SIG-M5 treated with dmso at 0.1 percent for 504 hours (cell line): ENCODE measurements around the gene ZMIZ2.

Experiments
- DNase-seq: peaks from one replicate; lab custom pipeline; 2025; ENCODE audit not compliant: unreplicated experiment; lab: John Stamatoyannopoulos, UW

The ZMIZ2 gene

DNA sequence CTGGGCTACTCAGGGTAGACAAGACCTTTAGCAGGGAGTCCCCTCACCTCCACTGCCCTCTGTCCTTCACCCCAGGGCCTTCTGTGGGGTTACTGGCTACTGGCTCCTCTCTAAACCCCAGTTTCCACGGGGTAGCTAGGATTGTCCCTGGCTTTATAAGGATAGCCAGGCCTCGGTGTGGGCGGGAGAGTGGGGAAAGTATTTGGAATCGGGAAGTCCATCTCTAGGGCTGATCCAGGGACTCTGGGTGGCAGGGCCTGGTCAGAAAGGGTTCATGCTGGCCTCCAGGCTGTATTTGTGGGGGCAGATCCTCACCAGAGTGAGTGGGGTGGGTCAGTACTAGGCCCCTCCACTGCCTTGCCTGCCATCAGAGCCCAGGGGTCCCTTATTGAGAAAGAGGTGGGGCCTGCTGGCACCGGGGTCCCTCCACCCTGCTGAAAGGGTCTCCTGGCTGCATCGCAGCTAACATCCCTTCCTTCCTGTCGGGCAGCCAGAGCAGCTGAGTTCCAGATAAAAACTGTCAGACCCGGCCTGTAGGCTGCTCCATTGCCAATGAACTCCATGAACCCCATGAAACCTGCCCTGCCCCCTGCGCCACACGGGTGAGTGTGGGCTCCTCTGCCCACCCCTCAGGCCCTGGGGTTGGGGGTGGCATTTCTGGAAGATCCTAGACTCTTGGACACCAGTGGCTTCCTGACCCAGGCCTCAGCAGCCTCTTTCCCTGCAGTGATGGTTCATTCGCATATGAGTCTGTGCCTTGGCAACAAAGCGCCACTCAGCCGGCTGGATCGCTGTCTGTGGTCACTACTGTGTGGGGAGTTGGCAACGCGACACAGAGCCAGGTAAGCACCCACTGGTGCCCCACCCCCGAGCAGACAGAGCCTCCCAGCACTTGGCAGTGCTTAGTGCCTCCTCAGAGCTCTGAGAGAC, 7.3 kb downstream of the ZMIZ2 start:
- DNase-seq, result no peak

DNA sequence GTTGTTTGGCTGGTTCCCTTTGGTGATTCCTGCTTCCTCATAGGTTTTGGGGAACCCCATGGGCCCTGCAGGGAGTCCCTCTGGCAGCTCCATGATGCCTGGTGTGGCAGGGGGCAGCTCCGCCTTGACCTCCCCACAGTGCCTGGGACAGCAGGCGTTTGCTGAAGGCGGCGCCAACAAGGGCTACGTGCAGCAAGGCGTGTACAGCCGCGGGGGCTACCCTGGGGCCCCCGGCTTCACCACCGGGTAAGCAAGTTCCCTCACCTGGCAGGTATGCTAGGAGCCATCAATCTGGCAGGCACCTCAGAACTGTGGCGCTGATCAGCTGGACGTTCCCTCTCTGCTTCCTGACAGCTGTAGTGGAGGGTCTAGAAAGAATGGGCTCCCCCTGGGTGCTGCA, 8.3 kb downstream of the ZMIZ2 start:
- DNase-seq, result no peak

DNA sequence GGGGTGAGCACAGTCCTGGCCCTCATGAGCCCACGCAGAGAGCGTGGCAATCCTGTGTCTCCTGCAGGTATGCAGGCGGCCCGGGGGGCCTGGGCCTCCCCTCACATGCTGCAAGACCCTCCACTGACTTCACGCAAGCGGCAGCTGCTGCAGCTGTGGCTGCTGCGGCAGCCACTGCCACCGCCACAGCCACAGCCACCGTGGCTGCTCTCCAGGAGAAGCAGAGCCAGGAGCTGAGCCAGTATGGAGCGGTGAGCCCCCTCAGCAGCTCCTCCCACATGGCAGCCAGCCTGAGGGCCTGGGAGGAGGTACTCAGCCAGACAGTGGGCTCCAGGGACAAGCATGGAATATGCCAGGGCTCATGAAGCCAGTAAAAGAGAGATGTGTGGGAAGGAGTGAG, 8.7 kb downstream of the ZMIZ2 start:
- no peak for DNase-seq

DNA sequence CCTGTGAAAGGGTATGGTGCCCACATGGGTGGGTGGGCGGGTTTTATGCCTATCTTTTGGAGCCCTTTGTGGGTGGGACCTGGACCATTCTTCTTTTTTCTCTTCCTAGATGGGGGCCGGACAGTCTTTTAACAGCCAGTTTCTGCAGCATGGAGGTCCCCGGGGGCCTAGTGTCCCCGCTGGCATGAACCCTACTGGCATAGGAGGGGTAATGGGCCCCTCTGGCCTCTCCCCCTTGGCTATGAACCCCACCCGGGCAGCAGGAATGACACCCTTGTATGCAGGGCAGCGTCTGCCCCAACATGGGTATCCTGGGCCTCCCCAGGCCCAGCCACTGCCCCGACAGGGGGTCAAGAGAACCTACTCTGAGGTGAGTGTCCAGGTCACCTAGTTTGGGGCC, 9.1 kb downstream of the ZMIZ2 start:
- no peak for DNase-seq

DNA sequence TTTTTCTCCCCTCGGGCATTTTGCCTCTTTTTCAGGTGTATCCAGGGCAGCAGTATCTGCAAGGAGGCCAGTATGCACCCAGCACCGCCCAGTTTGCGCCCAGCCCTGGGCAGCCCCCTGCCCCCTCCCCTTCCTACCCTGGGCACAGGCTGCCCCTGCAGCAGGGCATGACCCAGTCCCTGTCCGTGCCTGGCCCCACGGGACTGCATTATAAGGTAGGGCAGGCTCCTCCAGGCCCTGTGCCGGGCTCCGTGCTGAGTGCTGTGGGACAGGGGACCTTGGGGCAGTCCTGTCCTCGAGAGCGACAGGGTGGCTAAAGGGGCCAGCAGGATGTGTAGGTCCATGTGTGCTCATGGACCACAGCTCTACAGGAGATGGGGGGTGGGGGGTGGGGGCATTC, 10.6 kb downstream of the ZMIZ2 start:
- DNase-seq, result no peak

DNA sequence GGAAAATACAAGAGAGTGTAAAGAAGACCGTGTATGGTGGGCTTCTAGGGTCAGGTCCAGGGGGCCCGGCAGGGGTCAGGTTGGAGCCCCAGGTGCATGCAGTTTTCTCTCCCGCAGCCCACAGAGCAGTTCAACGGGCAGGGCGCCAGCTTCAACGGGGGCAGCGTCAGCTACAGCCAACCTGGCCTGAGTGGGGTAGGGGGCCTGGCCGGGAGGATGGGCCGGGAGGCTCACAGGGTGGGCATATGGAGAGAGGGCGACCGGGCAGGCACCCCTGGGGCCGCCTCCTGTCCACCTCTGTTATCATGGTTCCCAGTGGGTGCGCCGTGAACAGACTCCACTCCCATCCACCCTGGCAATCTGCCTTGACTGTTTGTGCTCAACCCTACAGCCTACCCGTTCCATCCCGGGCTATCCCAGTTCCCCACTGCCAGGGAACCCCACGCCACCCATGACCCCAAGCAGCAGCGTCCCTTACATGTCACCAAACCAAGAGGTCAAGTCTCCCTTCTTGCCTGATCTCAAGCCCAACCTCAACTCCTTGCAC, 11.5 kb downstream of the ZMIZ2 start:
- no peak for DNase-seq

DNA sequence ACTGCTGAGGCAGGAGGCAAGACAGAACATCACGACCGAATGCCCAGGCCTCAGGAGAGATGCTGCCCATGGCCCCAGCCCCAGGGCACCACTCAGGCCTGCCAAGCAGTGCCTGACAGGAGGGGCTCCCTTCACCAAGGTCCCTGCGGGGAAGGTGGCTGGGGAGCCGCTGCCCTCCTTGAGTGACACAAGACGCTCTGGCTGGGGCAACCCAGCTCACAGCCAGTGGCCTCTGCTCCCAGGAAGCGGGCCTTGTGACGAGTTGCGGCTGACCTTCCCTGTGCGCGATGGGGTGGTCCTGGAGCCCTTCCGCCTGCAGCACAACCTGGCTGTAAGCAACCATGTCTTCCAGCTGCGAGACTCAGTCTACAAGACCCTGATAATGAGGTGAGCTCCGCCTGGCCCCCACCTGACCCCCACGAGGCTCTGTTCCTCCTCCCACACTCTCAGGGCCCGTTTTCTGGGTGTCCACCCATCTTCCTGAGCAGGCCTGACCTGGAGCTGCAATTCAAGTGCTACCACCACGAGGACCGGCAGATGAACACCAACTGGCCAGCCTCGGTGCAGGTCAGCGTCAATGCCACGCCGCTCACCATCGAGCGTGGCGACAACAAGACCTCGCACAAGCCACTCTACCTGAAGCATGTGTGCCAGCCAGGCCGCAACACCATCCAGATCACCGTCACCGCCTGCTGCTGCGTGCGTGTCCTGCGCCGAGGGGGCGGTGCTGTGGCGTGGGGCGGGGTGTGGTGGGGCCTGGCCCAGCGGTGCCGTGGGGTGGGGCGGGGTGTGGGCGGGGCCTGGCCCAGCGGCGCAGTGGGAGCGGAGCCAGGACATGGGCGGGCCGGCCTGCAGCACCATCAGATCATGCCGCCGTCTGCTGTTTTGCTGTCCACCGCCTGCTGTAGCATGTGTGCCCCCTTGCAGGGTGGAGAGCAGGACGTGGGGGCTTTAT, 12.8 kb downstream of the ZMIZ2 start:
- DNase-seq, result no peak

DNA sequence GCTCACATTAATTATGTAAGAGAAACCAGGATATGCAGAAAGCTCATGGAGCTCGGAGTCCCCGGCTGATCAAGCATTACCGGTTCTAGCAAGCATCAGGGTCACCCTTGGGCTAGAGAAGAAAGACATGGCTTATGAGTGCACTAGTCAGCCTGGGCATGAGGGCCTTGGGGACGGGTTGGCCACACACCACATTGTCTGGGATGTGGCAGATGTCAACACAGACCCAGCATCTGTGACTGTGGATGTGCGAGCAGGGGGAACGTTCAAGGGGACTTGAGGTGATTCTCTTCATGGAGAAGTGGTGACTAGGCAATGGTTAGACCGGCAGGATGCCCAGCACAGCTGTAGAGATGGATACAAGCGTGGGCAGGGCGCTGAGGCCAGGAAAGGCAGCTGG, 13.7 kb downstream of the ZMIZ2 start:
- DNase-seq, result no peak

DNA sequence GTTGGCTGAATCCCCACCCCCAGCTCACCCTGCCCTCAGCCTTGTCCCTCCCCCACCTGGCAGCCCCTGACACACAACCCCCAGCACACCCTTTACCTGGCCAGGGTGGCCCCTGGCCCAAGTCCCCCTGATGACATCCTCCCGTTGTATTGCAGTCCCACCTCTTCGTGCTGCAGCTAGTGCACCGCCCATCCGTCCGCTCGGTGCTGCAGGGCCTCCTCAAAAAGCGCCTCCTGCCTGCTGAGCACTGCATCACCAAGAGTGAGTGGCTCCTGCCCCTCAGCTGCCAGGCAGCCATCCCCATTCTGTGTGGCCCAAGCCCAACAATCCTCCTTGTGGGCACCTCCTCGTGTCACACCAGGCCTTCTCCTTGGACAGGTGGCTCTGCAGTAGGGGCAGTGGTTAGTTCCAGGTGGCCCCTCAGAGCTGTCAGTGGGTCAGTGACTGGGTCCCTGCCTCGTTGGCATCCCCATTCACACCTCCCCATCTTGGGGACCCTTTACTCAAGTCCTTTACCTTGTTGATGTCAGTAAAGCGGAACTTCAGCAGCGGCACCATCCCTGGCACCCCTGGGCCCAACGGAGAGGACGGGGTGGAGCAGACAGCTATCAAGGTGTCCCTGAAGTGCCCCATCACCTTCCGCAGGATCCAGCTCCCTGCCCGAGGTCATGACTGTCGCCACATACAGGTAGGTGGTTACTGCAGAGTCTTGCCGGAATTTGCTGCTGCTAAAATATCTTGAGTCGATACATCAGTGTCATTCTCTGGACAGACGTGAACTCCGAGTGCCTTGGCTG, 14.3 kb downstream of the ZMIZ2 start:
- DNase-seq, result no peak

DNA sequence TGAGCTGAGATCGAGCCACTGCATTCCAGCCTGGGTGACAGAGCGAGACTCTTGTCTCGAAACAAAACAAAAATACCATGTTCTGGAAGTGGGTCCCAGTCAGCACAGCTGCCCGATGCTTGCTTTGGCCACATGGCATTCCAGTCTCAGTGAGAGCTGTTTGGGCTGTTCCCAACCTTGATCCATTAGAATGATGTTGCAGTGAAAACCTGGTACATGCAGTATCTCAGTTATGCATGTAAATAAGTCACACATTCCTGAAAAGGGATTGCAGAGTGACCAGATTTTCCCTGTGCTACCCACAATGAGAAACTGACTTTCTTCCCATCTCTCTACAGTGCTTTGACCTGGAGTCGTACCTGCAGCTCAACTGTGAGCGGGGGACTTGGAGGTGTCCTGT, 15.4 kb downstream of the ZMIZ2 start:
- no peak for DNase-seq

DNA sequence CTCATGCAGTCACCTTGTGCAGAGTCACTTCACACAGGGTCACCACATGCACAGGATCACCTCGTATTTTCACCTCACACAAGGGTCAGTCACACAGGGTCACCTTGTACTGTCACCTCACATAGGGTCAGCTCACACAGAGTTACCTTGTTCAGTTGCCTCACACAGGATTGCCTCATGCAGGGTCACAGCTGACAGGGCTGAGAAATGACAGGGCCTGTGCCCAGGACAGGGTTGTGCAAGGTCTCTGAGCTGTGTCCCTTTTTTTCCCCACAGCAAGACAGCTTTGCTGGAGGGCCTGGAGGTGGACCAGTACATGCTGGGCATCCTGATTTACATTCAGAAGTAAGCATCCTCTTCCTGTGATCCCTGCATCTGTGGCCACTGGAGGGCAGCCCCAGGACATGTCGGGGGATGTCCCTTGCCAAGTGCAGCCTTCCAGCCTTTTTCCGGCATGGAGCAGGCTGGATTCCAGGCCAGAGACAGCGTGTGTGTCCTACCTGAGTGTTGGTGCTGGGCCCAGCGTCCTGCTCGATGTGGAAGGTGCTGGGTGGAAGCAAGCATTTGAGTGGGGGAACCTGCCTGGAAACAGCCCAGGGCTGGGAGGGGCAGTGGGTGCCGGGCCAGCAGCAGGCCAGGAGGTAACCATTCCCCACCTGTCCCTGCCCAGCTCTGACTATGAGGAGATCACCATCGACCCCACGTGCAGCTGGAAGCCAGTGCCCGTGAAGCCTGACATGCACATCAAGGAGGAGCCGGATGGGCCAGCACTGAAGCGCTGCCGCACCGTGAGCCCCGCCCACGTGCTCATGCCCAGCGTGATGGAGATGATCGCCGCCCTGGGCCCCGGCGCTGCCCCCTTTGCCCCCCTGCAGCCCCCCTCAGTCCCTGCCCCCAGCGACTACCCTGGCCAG, 16.3 kb downstream of the ZMIZ2 start:
- DNase-seq, result no peak

DNA sequence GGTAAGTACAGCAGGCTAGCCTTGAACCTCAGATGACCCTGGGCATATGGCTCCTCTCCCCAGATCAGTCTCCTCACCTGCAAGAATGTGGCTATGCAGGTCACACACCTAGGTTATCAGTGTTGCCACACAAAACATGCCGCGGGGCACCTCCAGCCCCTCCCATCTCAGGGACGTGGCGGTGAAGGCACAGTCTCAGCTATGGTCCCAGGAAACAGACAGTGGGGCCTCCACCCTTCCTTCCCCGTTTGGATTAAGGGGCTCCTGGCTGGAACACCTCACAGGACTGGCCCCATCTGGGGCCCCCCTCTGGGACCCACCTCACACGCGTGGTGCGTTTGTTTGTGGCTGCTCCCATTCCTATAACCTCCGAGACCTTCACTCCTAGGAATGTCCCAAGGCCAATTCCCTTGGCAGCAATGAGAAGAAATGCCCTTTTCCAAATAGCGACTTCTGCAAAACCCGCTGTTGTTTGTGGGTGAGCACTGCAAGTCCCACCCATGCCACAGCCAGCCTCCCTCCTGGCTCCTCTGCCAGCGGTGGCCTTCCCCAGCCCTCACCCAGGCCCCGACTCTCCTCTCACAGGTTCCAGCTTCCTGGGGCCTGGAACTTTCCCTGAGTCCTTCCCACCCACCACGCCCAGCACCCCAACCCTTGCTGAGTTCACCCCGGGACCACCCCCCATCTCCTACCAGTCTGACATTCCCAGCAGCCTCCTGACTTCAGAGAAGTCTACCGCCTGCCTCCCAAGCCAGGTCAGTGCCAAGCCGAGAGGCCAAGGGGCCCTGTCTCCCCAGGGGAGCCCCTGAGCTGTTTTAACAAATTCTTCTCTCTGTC, 17.1 kb downstream of the ZMIZ2 start:
- no peak for DNase-seq

DNA sequence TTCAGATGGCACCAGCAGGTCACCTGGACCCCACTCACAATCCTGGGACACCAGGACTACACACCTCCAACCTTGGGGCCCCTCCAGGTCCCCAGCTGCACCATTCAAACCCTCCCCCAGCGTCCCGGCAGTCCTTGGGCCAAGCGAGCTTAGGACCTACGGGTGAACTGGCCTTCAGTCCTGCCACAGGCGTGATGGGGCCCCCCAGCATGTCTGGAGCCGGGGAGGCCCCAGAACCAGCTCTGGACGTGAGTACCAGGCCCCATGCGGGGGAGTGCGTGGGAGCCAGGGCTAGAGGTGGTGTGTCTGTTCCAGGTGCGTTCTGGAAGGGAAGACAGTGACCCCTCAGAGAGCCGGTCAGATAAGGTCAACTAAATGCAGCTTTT, 17.8 kb downstream of the ZMIZ2 start:
- DNase-seq, result no peak

DNA sequence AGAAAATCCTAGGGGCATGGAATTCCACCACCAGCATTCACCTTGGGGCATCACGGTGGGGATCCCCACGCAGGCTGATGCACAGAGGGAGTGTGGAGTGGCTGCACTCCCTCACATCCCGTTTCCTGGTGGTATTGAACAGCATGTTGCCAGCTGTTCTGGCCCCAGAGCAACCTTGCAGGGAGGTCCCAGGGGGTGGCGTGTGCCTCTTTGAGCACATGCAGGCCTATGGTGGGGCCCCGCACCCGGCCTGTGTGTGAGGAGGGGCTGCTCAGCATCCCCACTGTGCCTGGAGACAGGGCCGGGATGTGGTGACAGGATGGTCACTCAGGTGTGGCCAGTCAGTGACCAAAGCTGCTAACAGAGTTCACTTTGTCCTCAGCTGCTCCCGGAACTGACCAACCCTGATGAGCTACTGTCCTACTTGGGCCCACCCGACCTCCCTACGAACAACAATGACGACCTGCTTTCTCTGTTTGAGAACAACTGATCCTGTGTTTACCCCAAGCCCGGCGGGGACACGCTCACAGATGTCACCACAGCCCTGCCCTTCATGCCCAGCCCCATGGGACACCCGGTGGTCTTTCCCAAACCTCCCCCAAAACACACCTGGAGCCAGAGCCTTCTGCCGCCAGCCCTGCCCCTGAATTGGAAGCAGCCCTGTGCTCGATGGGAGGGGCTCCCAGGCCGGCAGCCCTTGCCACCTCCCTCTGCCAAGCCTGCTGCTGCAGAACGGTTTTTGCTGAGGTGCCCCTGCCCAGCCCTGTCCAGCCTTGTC, 18.7 kb downstream of the ZMIZ2 start:
- no peak for DNase-seq

DNA sequence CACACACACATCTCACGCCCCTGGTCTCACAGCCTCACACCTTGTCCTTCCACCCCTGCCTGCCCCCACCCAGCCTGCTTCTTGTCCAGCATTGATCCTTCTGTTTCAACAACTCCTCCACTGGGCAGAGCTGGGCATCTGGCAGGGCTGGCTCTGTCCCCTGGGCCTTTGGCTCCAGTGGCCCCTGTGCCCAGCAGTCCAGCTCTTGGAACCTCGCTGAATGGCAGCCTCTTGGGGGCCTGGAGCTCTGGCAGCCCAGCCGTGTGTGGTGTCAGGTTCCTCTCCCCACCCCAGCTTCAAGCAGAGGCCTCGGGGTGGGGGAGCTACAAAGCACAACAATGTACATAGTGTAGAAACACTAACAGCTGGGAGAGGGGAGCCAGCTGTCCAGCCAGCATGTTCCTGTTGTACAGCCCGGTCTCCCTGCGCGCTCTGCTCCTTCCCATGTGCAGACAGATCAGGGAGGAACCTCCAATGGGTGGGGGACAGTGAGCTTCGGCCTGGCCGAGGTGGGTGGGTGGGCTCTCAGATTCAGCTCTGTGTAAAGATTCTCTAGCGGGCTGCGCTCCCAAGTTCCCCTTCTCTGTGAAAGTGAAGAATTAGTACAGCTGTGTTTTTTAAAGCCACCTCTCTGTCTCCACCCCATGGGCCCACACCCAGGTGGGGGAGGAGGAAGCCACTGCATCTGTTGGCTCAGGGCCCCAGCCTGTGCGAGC, 19.4 kb downstream of the ZMIZ2 start:
- no peak for DNase-seq

DNA sequence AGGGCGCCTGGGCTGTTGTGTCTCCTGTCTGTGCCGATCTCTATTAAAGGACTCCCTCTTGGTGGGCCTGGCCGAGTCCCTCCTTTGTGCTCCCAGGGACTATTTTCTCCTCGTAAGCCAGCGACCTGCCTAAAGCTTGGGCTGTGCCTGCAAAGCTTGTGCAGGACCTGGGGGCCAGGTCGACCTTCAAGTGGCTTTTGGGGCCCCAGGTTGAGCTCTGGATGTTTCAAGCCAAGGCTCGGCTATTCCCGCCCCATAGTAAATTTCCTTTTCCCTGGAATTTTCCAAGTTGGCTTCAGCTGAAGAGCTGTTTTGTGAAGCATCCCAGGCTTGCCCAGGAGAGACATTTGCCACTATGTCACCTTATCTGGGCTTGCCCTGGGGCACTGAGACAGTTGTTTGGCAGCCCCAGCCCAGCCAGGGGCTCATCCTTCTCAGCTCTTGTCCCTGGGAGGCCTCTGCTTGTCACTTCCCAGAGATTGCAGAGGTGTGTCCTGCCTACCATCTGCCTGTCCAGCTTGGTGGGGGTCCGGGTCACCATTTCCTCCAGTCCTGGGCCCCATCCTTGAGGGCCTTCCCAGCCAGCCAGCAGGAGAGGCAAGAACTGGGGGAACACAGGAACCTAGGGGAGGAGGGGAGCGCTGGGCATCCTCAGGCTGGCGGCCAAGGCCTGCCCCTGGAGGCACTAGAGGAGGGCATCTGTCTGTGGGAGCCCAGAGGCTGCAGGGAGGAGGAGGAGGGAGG, 20.2 kb downstream of the ZMIZ2 start:
- DNase-seq, result no peak

DNA sequence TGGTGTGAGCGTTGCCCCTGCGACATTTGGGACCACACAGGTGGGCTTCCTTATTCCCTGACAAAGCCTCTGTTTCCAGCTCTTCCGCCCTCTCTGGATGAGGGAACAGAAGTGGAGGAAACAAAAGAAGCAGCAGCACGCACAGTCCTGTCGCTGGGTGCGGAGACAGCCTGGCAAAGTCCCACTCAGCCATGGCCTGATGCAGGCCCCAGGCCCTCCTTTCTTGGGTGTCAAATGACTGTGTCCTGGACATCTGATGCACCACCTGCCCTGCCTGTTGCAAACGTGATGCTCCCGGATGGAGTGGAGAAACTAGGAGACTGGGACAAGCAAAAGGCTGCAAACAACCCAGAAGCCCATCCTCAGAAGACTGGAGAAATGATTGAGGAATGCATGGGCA, 20.7 kb downstream of the ZMIZ2 start:
- no peak for DNase-seq
